ENCODE measurements around the gene LRRC1.

DNA sequence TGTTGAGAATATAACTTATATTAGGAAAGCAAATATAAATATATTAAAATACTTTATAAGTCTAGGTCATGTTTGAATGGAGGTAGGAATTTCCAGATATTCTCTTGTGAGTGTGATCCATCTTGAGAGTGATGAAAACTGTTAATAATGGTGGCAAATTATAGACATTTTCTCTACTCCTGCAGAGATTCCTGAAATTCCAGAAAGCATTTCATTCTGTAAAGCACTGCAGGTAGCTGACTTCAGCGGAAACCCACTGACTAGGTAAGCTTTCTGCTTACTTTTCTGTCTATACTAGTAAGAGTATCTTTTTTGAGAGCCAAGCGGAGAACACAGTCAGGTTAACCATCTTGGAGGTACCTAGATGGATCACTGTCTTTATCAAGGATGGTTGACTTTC is 84.0 kb downstream of the LRRC1 start:
- TF ChIP-seq CTCF (tag by site-specific recombination; IDR thresholded peaks at IDR 0.05) (no peak), KLF9 (tag by site-specific recombination; IDR thresholded peaks at IDR 0.05; ENCODE audit: low read depth) (no peak), OVOL3 (tag by site-specific recombination; IDR thresholded peaks at IDR 0.05) (no peak), HOXA7 (CRISPR knock-in tag; IDR thresholded peaks at IDR 0.05; ENCODE audit: borderline replicate concordance) (no peak), ZNF24 (tag by site-specific recombination; IDR thresholded peaks at IDR 0.05) (no peak), ZNF184 (tag by site-specific recombination; IDR thresholded peaks at IDR 0.05) (no peak), KLF10 (tag by site-specific recombination; IDR thresholded peaks at IDR 0.05) (no peak), ZSCAN30 (tag by site-specific recombination; IDR thresholded peaks at IDR 0.05) (no peak), BCL11A (tag by site-specific recombination; IDR thresholded peaks at IDR 0.05; ENCODE audit: low read depth) (no peak), ZNF175 (tag by site-specific recombination; IDR thresholded peaks at IDR 0.05) (no peak), REST (tag by site-specific recombination; IDR thresholded peaks at IDR 0.05) (no peak), ZNF138 (tag by site-specific recombination; IDR thresholded peaks at IDR 0.05; ENCODE audit: borderline replicate concordance) (no peak)
- TF ChIP-seq, protein P1, sequence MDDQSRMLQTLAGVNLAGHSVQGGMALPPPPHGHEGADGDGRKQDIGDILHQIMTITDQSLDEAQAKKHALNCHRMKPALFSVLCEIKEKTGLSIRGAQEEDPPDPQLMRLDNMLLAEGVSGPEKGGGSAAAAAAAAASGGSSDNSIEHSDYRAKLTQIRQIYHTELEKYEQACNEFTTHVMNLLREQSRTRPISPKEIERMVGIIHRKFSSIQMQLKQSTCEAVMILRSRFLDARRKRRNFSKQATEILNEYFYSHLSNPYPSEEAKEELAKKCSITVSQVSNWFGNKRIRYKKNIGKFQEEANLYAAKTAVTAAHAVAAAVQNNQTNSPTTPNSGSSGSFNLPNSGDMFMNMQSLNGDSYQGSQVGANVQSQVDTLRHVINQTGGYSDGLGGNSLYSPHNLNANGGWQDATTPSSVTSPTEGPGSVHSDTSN (CRISPR knock-in tag; IDR thresholded peaks at IDR 0.05) = no peak
- TF ChIP-seq, protein P2, sequence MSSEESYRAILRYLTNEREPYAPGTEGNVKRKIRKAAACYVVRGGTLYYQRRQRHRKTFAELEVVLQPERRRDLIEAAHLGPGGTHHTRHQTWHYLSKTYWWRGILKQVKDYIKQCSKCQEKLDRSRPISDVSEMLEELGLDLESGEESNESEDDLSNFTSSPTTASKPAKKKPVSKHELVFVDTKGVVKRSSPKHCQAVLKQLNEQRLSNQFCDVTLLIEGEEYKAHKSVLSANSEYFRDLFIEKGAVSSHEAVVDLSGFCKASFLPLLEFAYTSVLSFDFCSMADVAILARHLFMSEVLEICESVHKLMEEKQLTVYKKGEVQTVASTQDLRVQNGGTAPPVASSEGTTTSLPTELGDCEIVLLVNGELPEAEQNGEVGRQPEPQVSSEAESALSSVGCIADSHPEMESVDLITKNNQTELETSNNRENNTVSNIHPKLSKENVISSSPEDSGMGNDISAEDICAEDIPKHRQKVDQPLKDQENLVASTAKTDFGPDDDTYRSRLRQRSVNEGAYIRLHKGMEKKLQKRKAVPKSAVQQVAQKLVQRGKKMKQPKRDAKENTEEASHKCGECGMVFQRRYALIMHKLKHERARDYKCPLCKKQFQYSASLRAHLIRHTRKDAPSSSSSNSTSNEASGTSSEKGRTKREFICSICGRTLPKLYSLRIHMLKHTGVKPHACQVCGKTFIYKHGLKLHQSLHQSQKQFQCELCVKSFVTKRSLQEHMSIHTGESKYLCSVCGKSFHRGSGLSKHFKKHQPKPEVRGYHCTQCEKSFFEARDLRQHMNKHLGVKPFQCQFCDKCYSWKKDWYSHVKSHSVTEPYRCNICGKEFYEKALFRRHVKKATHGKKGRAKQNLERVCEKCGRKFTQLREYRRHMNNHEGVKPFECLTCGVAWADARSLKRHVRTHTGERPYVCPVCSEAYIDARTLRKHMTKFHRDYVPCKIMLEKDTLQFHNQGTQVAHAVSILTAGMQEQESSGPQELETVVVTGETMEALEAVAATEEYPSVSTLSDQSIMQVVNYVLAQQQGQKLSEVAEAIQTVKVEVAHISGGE (tag by site-specific recombination; conservative IDR thresholded peaks at IDR 0.05; ENCODE audit: low read depth) = no peak

Data from HEK293 (cell line).